HepG2 (cell line): ENCODE results near the gene CA9. TPM values are rescaled to one million over a fixed set of nuclear protein-coding genes. Genes with fewer than 3 reads are reported as not detected.

Source experiments
- AKNA ChIP-seq: sonication (generic); formaldehyde crosslinking; IDR thresholded peaks from 2 replicates; pipeline ENCODE4 v1.4.0; 2020; ENCODE audit warnings: missing genetic modification reagents, borderline replicate concordance
- ATAD3A ChIP-seq: sonication (generic); formaldehyde crosslinking; IDR thresholded peaks from 2 replicates; pipeline ENCODE4 v1.4.0; 2020; ENCODE audit warnings: missing genetic modification reagents
- DDIT3 ChIP-seq: sonication (generic); formaldehyde crosslinking; IDR thresholded peaks from 2 replicates; pipeline ENCODE4 v1.4.0; 2020; ENCODE audit warnings: mild to moderate bottlenecking, missing genetic modification reagents
- FOXP4 ChIP-seq: sonication (generic); formaldehyde crosslinking; IDR thresholded peaks from 2 replicates; pipeline ENCODE4 v1.4.0; 2020; ENCODE audit warnings: missing genetic modification reagents
- GTF2F1 ChIP-seq: fragments of 150-350 bp; IDR thresholded peaks from 2 replicates; pipeline ENCODE4 v1.6.1; 2014; ENCODE audit warnings: low read length
- HOXA3 ChIP-seq: sonication (generic); formaldehyde crosslinking; IDR thresholded peaks from 2 replicates; pipeline ENCODE4 v1.5.0; 2020; ENCODE audit warnings: missing genetic modification reagents
- KLF12 ChIP-seq: sonication (generic); formaldehyde crosslinking; IDR thresholded peaks from 2 replicates; pipeline ENCODE4 v1.4.0; 2020; ENCODE audit warnings: missing genetic modification reagents, borderline replicate concordance
- NFE2L1 ChIP-seq: sonication (generic); formaldehyde crosslinking; IDR thresholded peaks from 2 replicates; pipeline ENCODE4 v1.4.0; 2020; ENCODE audit warnings: missing genetic modification reagents, mild to moderate bottlenecking, borderline replicate concordance
- RFXAP ChIP-seq: sonication (generic); formaldehyde crosslinking; IDR thresholded peaks from 2 replicates; pipeline ENCODE4 v1.4.0; 2020; ENCODE audit warnings: missing genetic modification reagents, borderline replicate concordance
- ZBTB49 ChIP-seq: sonication (generic); formaldehyde crosslinking; IDR thresholded peaks from 2 replicates; pipeline ENCODE4 v1.4.0; 2020; ENCODE audit warnings: missing genetic modification reagents, borderline replicate concordance
- ZBTB7B ChIP-seq: sonication (generic); formaldehyde crosslinking; IDR thresholded peaks from 2 replicates; pipeline ENCODE4 v1.4.0; 2020; ENCODE audit warnings: missing genetic modification reagents
- ZNF180 ChIP-seq: sonication (generic); formaldehyde crosslinking; IDR thresholded peaks from 2 replicates; pipeline ENCODE4 v1.4.0; 2020; ENCODE audit warnings: low read depth, missing genetic modification reagents, borderline replicate concordance
- ZNF234 ChIP-seq: sonication (generic); formaldehyde crosslinking; conservative IDR thresholded peaks from 2 replicates; pipeline ENCODE4 v1.5.1; 2020; ENCODE audit warnings: mild to moderate bottlenecking, missing genetic modification reagents
- ZNF367 ChIP-seq: sonication (generic); formaldehyde crosslinking; IDR thresholded peaks from 2 replicates; pipeline ENCODE4 v1.4.0; 2020; ENCODE audit warnings: missing genetic modification reagents, borderline replicate concordance
- ZNF503 ChIP-seq: sonication (generic); formaldehyde crosslinking; IDR thresholded peaks from 2 replicates; pipeline ENCODE4 v1.4.0; 2020; ENCODE audit warnings: missing genetic modification reagents
- ZNF749 ChIP-seq: sonication (generic); formaldehyde crosslinking; IDR thresholded peaks from 2 replicates; pipeline ENCODE4 v1.8.0; 2022; ENCODE audit warnings: mild to moderate bottlenecking, missing genetic modification reagents, moderate library complexity, borderline replicate concordance
- ZNF777 ChIP-seq: sonication (generic); formaldehyde crosslinking; IDR thresholded peaks from 2 replicates; pipeline ENCODE4 v1.4.0; 2020; ENCODE audit warnings: missing genetic modification reagents
- polyA plus RNA-seq, 8 experiments: library from polyadenylated mRNA; depleted of rRNA in 3 of 8; stranded (reverse) in 7 of 8; unstranded in 1 of 8; fragments of >200 nt; fragmentation: Illumina TruSeq in 4 of 8; extraction: Trizol in 4 of 8; gene quantifications; 2 replicates each; pipeline versions ENCODE4 v1.2.1 to v1.2.3, GENCODE V29; 2011 to 2016; ENCODE audit warnings: low read depth in 4 of 8, missing spikeins in 1 of 8, mixed read lengths in 1 of 8; ENCODE audit not compliant: insufficient read depth in 1 of 8
- total RNA-seq, 5 experiments: library from RNA; depleted of rRNA; stranded (reverse); fragments of >200 nt; fragmentation: Illumina TruSeq; extraction: Trizol; gene quantifications; 2 replicates each; pipeline ENCODE4 v1.2.3, GENCODE V29; 2016; ENCODE audit warnings: low read depth in 1 of 5

CA9 gene
- total and polyA plus RNA-seq, 2 of the 13 experiments (the other 11 are each of a cell fraction or from before 2014, with no cell fraction given) = 0.13 to 152 TPM

GRCh38 chr9:35657546-35658136, 16.1 kb upstream of the CA9 start, which contains the start of gene RMRP (continued):
- peak; percentile 96; the same call in 1 of the 2 replicates for TF ChIP-seq AKNA (CRISPR knock-in tag)
- TF ChIP-seq DDIT3 (CRISPR knock-in tag) = 0 out of 2 replicates have a peak, but pooled peaks have one; percentile 53
- TF ChIP-seq GTF2F1 = 0 out of 2 replicates have a peak, but pooled peaks have one; percentile 11
- no peak for TF ChIP-seq ZBTB49
- peak; percentile 58; the same call in 1 of the 2 replicates for TF ChIP-seq ZNF777 (CRISPR knock-in tag)
- peak; percentile 98 for TF ChIP-seq HOXA3 (CRISPR knock-in tag)
- TF ChIP-seq KLF12 (CRISPR knock-in tag) = peak; percentile 92; the same call in 1 of the 2 replicates
- no peak for TF ChIP-seq NFE2L1 (CRISPR knock-in tag)
- TF ChIP-seq ZNF749 (CRISPR knock-in tag) = peak; percentile 97
- TF ChIP-seq RFXAP (CRISPR knock-in tag) = peak; percentile 93
- TF ChIP-seq ATAD3A = no peak; the same call in 1 of the 2 replicates
- peak; percentile 93; the same call in 1 of the 2 replicates for TF ChIP-seq ZNF234
- peak; percentile 85 for TF ChIP-seq ZNF503
- peak; percentile 89; the same call in 1 of the 2 replicates for TF ChIP-seq ZBTB7B (CRISPR knock-in tag)
- TF ChIP-seq ZNF180 (CRISPR knock-in tag) = peak; percentile 92; the same call in 1 of the 2 replicates
- TF ChIP-seq FOXP4 (CRISPR knock-in tag) = peak; percentile 92
- peak; percentile 96; the same call in 1 of the 2 replicates for TF ChIP-seq ZNF367 (CRISPR knock-in tag)
